IMR-90 (cell line): ENCODE results near the gene DGKQ. TPM values are rescaled to one million over a fixed set of nuclear protein-coding genes. Genes with fewer than 3 reads are reported as not detected.

Source experiments
- ATAC-seq: fragments of 200-7000 bp; cut with Tn5 transposase; 2 replicates; pipeline ENCODE4 v1.9.1; 2020; ENCODE audit warnings: low read depth, mild to moderate bottlenecking, moderate library complexity
- BruUV-seq: library from RNA; stranded (reverse); fragments of 400-500 nt; replicated peaks from 2 replicates; lab custom pipeline; 2021; lab: Mats Ljungman, UMichigan
- CTCF ChIA-PET: fragments of 300-600 bp; formaldehyde crosslinking; extraction: SDS; loops from one replicate; lab custom pipeline; 2021; ENCODE audit warnings: antibody characterized with exemption; lab: Yijun Ruan, JAX
- POLR2A ChIA-PET: fragments of 300-600 bp; sonication (Branson Sonifier 250); formaldehyde crosslinking; loops from one replicate; lab custom pipeline; 2022; ENCODE audit warnings: antibody characterized with exemption; ENCODE audit not compliant: unreplicated experiment; lab: Charles Lee
- DNase-seq: peaks from one replicate; pipeline ENCODE4 v3.0.0; 2013
- H2AFZ ChIP-seq: replicated peaks from 2 replicates; pipeline ENCODE3; 2013; ENCODE audit warnings: low read length, mild to moderate bottlenecking; ENCODE audit not compliant: poor library complexity
- H2AK5ac ChIP-seq: 2 replicates; pipeline ENCODE4 v1.6.1; 2013; ENCODE audit warnings: low read depth, low read length, inconsistent platforms
- H2AK9ac ChIP-seq: replicated peaks from 2 replicates; pipeline ENCODE3; 2013; ENCODE audit warnings: mild to moderate bottlenecking, low read depth, low read length, moderate library complexity; ENCODE audit not compliant: poor library complexity
- H2BK120ac ChIP-seq: 2 replicates; pipeline ENCODE4 v1.6.1; 2013; ENCODE audit warnings: low read depth, low read length, inconsistent platforms
- H2BK15ac ChIP-seq: 3 replicates; pipeline ENCODE4 v1.6.1; 2013; ENCODE audit warnings: low read depth, low read length, inconsistent platforms
- H2BK20ac ChIP-seq: 2 replicates; pipeline ENCODE4 v1.6.1; 2013; ENCODE audit warnings: low read depth, mild to moderate bottlenecking, inconsistent platforms, low read length, moderate library complexity
- H2BK5ac ChIP-seq: 2 replicates; pipeline ENCODE4 v1.6.1; 2013; ENCODE audit warnings: mild to moderate bottlenecking, low read depth, low read length, inconsistent platforms; ENCODE audit not compliant: poor library complexity, severe bottlenecking
- H3K14ac ChIP-seq: replicated peaks from 2 replicates; pipeline ENCODE4 v1.6.1; 2013; ENCODE audit warnings: low read depth, low read length, inconsistent platforms
- H3K18ac ChIP-seq: 2 replicates; pipeline ENCODE4 v1.6.1; 2013; ENCODE audit warnings: low read depth, low read length, control low read depth
- H3K23ac ChIP-seq: 2 replicates; pipeline ENCODE4 v1.6.1; 2013; ENCODE audit warnings: low read depth, low read length, inconsistent platforms
- H3K27ac ChIP-seq: 2 replicates; pipeline ENCODE4 v1.5.1; 2013; ENCODE audit warnings: mild to moderate bottlenecking, control low read depth, low read length; ENCODE audit not compliant: insufficient read depth
- H3K27me3 ChIP-seq: 2 replicates; pipeline ENCODE4 v1.6.1; 2013; ENCODE audit warnings: low read length; ENCODE audit not compliant: control insufficient read depth, insufficient read depth
- H3K36me3 ChIP-seq: 2 replicates; pipeline ENCODE4 v1.6.1; 2013; ENCODE audit warnings: low read length, mixed read lengths; ENCODE audit not compliant: control insufficient read depth, insufficient read depth
- H3K4ac ChIP-seq: 2 replicates; pipeline ENCODE4 v1.6.1; 2013; ENCODE audit warnings: low read depth, low read length, inconsistent platforms
- H3K4me1 ChIP-seq: 2 replicates; pipeline ENCODE4 v1.6.1; 2013; ENCODE audit warnings: low read length, mixed read lengths; ENCODE audit not compliant: control insufficient read depth, insufficient read depth
- H3K4me2 ChIP-seq: 2 replicates; pipeline ENCODE4 v1.6.1; 2013; ENCODE audit warnings: low read depth, mild to moderate bottlenecking, control low read depth, low read length, moderate library complexity
- H3K4me3 ChIP-seq: 2 replicates; pipeline ENCODE4 v1.5.1; 2013; ENCODE audit warnings: low read depth, mild to moderate bottlenecking, control low read depth, low read length, moderate library complexity; ENCODE audit not compliant: insufficient read depth
- H3K56ac ChIP-seq: 2 replicates; pipeline ENCODE4 v1.6.1; 2013; ENCODE audit warnings: low read length, inconsistent platforms; ENCODE audit not compliant: insufficient read depth; ENCODE audit errors: extremely low read depth
- H3K79me1 ChIP-seq, 2 experiments: 2 replicates each; pipeline ENCODE4 v1.6.1; 2013; ENCODE audit warnings: low read length in 2 of 2, inconsistent platforms in 1 of 2, low read depth in 1 of 2
- H3K9ac ChIP-seq: 2 replicates; pipeline ENCODE4 v1.6.1; 2013; ENCODE audit warnings: low read depth, low read length, control low read depth
- H3K9me1 ChIP-seq: 2 replicates; pipeline ENCODE4 v1.6.1; 2013; ENCODE audit warnings: low read length, inconsistent platforms; ENCODE audit not compliant: insufficient read depth
- H3K9me3 ChIP-seq: 2 replicates; pipeline ENCODE4 v1.6.1; 2013; ENCODE audit warnings: low read length; ENCODE audit not compliant: control insufficient read depth, insufficient read depth
- H4K20me1 ChIP-seq: 2 replicates; pipeline ENCODE4 v1.6.1; 2013; ENCODE audit warnings: low read length, inconsistent platforms; ENCODE audit not compliant: insufficient read depth
- H4K5ac ChIP-seq: 2 replicates; pipeline ENCODE4 v1.6.1; 2013; ENCODE audit warnings: mild to moderate bottlenecking, low read depth, low read length, control low read depth
- H4K8ac ChIP-seq, 2 experiments: 2 replicates each; pipeline ENCODE4 v1.6.1; 2013; ENCODE audit warnings: low read depth in 2 of 2, low read length in 2 of 2, control low read depth in 1 of 2, inconsistent platforms in 1 of 2
- H4K91ac ChIP-seq: 2 replicates; pipeline ENCODE4 v1.6.1; 2013; ENCODE audit warnings: low read depth, low read length, inconsistent platforms; ENCODE audit not compliant: insufficient read depth
- BHLHE40 ChIP-seq: fragments of 150-350 bp; IDR thresholded peaks from 2 replicates; pipeline ENCODE4 v1.6.1; 2016; ENCODE audit warnings: mild to moderate bottlenecking, low read depth, low read length
- CEBPB ChIP-seq: IDR thresholded peaks from 2 replicates; pipeline ENCODE4 v1.6.1; 2012; ENCODE audit warnings: low read depth, low read length, improper control_type of control experiment
- FOS ChIP-seq: fragments of 150-350 bp; IDR thresholded peaks from 2 replicates; pipeline ENCODE4 v1.6.1; 2016; ENCODE audit warnings: low read depth, low read length
- RAD21 ChIP-seq: IDR thresholded peaks from 2 replicates; pipeline ENCODE4 v1.6.1; 2012; ENCODE audit warnings: low read length, improper control_type of control experiment
- SMC3 ChIP-seq: fragments of 150-350 bp; IDR thresholded peaks from 2 replicates; pipeline ENCODE4 v1.6.1; 2016; ENCODE audit warnings: low read depth, mild to moderate bottlenecking, antibody characterized with exemption, low read length, moderate library complexity
- WGBS, 2 experiments: methylation state at CpG; one replicate each; pipeline versions ENCODE4 v1.1.5 to v1.1.7; 2013; ENCODE audit warnings: missing lambda C conversion rate in 2 of 2; ENCODE audit not compliant: insufficient read length in 1 of 2; ENCODE audit errors: extremely low coverage in 2 of 2; 5-methylcytosine and 5-hydroxymethylcytosine counted together
- dilution Hi-C: fragments of 300-500 bp; cut with HindIII; formaldehyde crosslinking; loops from one replicate; pipeline ENCODE4 v1.14.3; 2018; ENCODE audit warnings: low sequenced_read_pairs; ENCODE audit not compliant: unreplicated experiment
- in situ Hi-C: fragments of 300-500 bp; cut with MboI; formaldehyde crosslinking; loops from 3 replicates; pipeline ENCODE4 v1.14.3; 2019; ENCODE audit warnings: low sequenced_read_pairs, inconsistent platforms, mixed read lengths
- intact Hi-C: fragments of 100-400 bp; cut with micrococcal nuclease; formaldehyde crosslinking; loops from 2 replicates; pipeline ENCODE4 v1.10.0; 2022
- polyA plus RNA-seq, 3 experiments: library from polyadenylated mRNA; depleted of rRNA; stranded (reverse); fragments of >200 nt; gene quantifications; 2 replicates each; pipeline ENCODE4 v1.2.3, GENCODE V29; 2012; ENCODE audit warnings: low replicate concordance in 1 of 3
- total RNA-seq: library from RNA; depleted of rRNA; stranded (reverse); fragments of >200 nt; gene quantifications from 2 replicates; pipeline ENCODE4 v1.2.3, GENCODE V29; 2012

Gene DGKQ
- total and polyA plus RNA-seq, 2 of the 4 experiments (the other 2 are of a cell fraction) = 4.3 to 15.6 TPM

GRCh38 chr4:946517-947471, 26.6 kb downstream of the DGKQ start:
- no peaks in the 10 kb centered on the region; the same call in 1 of the 2 replicates for H3K36me3 ChIP-seq
- no peak overlapping the region for H4K8ac ChIP-seq
- no peak overlapping the region for H2BK15ac ChIP-seq
- no peak overlapping the region for H3K14ac ChIP-seq
- H2AFZ ChIP-seq = no peak overlapping the region
- H3K18ac ChIP-seq = no peak overlapping the region
- no peak overlapping the region for H2BK5ac ChIP-seq
- ChIA-PET POLR2A (no interaction called here), CTCF (no interaction called here)
- no peak overlapping the region for H2BK20ac ChIP-seq
- H3K4me2 ChIP-seq = no peak overlapping the region
- in situ Hi-C loops = no loop called here
- TF ChIP-seq BHLHE40 (no peak), SMC3 (no peak), FOS (no peak), RAD21 (no peak), CEBPB (no peak)
- H3K27me3 ChIP-seq = no peaks in the 10 kb centered on the region
- H3K4me3 ChIP-seq = no peak overlapping the region
- no peak overlapping the region for H2AK9ac ChIP-seq
- no TSS peak for BruUV-seq
- dilution Hi-C loops = no loop called here
- WGBS, 2 experiments = 69% methylated on average over 34 of the region's 62 CpGs; no CpG with 5 or more reads in 1 of the 2 experiments
- no peak overlapping the region for H2AK5ac ChIP-seq
- intact Hi-C loops = no loop called here
- ATAC-seq = no peak
- 0 out of 4 replicates have a peak, but pooled peaks cover 0 to 8% of the 10 kb centered on the region in 2 experiments for H3K79me1 ChIP-seq
- 0 out of 2 replicates have a peak, but pooled peaks cover 3% of the 10 kb centered on the region for H3K9me1 ChIP-seq
- H3K9ac ChIP-seq = no peak overlapping the region
- no peak overlapping the region for H3K27ac ChIP-seq
- H4K20me1 ChIP-seq = peaks cover 20% of the 10 kb centered on the region
- H3K4ac ChIP-seq = no peak overlapping the region
- no peak overlapping the region for H4K5ac ChIP-seq
- H3K56ac ChIP-seq = no peak overlapping the region
- no peaks in the 10 kb centered on the region for H3K9me3 ChIP-seq
- DNase-seq = no peak
- H3K4me1 ChIP-seq = peaks cover 6% of the 10 kb centered on the region; the same call in 1 of the 2 replicates
- H3K23ac ChIP-seq = no peak overlapping the region
- H4K91ac ChIP-seq = no peak overlapping the region
- no peak overlapping the region for H2BK120ac ChIP-seq
